ENCODE results near the gene RNF220. TPM values are rescaled to one million over a fixed set of nuclear protein-coding genes. Genes with fewer than 3 reads are reported as not detected.

Gene RNF220
- total RNA-seq, 1 donor from 2014 or later = 62.6 TPM

DNA sequence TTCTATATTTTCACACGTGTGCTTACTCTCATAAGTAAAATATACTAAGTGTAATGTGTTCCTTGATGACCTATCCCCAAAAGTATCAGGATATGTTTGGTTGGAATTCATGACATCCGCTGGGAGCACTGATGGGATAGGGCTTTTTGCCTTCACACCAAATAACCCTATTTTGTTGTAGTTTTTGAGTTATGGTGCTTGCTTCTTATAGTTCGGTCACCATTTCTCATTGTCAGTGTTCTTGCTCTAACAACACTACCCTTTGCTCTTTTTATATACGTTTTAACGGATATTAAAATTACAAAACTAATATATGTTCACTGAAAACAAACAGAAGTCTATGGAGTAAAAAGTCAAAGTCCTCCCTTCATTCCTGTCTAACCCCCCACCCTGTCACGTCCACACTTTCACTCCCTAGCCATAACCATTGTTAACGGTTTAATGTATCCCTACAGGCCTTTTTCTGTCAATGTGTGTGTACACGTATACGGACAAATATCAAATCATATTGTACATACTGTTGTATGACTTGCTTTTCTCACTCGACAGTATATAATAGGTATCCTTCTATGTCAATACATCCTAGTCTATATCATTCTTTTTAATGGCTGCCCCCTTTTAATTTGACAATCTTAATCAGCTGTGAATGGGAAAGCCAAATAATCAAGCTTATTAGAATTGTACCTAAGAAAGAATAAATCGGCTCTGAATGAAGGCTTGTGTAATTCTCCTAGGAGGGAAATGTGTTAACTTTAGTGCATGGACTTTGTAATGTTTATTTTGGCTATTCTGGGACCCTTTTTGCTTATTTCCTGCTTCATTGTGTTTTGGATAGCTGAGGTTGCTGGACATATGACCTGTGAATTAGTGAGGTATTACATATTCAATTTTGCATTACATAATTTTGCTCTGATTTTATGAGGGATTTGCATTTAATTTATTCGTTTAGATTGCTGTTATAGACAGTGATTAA lies 3.5 kb upstream of the RNF220 start:
- DNase-seq = no peak
- intact Hi-C loops (cut with micrococcal nuclease) = no loop called here
- H3K36me3 ChIP-seq = no peaks in the 10 kb centered on the region
- H3K4me3 ChIP-seq = no peak overlapping the region
- H3K4me1 ChIP-seq = peaks cover 21% of the 10 kb centered on the region
- TF ChIP-seq, protein P1, sequence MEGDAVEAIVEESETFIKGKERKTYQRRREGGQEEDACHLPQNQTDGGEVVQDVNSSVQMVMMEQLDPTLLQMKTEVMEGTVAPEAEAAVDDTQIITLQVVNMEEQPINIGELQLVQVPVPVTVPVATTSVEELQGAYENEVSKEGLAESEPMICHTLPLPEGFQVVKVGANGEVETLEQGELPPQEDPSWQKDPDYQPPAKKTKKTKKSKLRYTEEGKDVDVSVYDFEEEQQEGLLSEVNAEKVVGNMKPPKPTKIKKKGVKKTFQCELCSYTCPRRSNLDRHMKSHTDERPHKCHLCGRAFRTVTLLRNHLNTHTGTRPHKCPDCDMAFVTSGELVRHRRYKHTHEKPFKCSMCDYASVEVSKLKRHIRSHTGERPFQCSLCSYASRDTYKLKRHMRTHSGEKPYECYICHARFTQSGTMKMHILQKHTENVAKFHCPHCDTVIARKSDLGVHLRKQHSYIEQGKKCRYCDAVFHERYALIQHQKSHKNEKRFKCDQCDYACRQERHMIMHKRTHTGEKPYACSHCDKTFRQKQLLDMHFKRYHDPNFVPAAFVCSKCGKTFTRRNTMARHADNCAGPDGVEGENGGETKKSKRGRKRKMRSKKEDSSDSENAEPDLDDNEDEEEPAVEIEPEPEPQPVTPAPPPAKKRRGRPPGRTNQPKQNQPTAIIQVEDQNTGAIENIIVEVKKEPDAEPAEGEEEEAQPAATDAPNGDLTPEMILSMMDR (IDR thresholded peaks at IDR 0.05; ENCODE audit: borderline replicate concordance) = no peak
- no peaks in the 10 kb centered on the region for H3K9me3 ChIP-seq (replicated peaks)
- no peak overlapping the region for H3K27ac ChIP-seq (replicated peaks)
- H3K27me3 ChIP-seq (ENCODE audit: low read depth) = peaks cover 94% of the 10 kb centered on the region

DNA sequence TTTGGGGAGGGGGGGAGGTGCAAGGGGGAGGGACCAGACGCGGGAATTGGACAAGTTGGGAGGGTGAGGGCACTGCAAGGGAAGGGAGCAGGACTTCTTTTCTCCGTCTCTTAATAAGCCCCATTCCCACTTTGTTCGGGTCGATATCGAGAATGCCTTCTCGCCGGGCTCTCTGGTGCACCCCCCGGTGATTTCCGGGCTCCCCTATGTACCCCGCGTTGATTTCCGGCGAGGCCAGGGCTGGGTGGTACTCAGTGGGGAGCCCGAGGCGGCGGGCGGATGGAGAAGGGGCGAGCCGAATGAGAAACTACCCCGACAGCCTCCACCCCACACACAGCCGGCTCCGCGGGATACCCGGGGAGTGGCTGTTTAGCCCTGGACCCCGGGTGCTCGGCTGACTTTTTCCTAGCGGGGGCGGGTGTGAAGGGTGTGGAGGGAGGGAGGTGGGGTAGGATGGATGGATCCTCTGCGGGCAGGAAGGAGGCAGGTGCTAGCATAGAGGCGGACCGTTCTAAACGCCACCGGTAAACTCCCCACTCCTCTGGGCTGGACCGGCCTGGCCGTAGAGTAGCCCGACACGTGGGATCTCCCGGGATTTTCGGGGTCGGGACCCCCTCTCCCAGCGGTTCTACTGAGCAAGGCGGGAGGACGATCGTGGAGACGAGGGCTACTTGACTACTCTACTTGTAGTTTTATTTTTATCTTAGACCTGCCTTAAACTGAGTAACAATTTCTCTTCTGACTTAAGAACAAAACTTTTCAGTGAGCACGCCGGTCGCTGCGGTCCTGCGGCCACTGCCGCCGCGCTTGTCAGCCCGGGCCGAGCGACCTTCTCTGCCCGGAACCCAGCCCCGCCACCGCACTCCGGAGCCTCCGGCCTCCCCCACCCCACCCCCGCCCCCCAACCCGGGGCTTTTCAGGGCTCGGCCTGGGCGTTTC lies 1.0 kb downstream of the RNF220 start:
- H3K27ac ChIP-seq (replicated peaks) = peak overlapping the region; percentile 71
- no peaks in the 10 kb centered on the region for H3K9me3 ChIP-seq (replicated peaks)
- H3K36me3 ChIP-seq = no peaks in the 10 kb centered on the region
- peak overlapping the region; percentile 68 for H3K4me3 ChIP-seq
- H3K27me3 ChIP-seq (ENCODE audit: low read depth) = peaks cover 98% of the 10 kb centered on the region
- DNase-seq = no peak
- TF ChIP-seq, protein P1 (IDR thresholded peaks at IDR 0.05; ENCODE audit: borderline replicate concordance) = no peak
- intact Hi-C loops (cut with micrococcal nuclease) = no loop called here
- peaks cover 47% of the 10 kb centered on the region for H3K4me1 ChIP-seq

DNA sequence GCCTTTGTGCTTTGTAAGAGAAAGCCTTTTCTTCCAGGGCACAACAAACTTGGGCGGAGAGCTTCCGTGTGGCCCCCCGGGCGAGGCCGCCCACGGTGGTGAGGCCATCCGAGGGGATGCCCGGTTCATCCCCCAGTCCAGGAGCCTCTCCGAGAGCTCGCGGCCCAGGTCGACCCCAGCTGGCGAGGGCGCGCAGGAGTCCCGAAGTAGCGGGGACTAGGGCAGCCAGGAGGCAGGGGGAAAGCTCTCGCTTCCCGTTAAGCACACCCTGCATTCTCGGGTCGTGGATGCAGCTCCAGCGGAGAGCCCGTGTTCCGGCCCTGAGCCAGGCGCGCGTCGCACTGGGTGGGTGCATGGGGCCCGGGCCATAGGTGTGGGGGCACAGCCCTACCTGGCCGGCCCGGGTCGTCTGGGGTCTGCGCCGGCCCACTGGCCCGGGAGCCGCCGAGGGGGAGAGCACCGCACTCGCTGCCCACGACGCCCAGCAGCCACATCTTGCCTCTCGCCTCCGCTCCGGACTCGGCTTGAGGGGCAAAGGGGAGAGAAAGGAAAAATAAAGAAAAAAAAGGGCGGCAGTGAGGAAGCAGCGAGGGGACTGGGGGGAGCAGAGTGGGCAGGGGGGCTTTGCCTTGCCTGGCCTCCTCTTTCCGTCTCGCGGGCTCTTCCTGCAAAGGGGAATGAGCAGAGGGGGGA lies 1.8 kb downstream of the RNF220 start:
- Histone ChIP-seq H3K4me1 (peaks cover 47% of the 10 kb centered on the region), H3K9me3 (replicated peaks) (no peaks in the 10 kb centered on the region), H3K27ac (replicated peaks) (peak overlapping the region; percentile 71), H3K4me3 (peak overlapping the region; percentile 68), H3K36me3 (no peaks in the 10 kb centered on the region), H3K27me3 (ENCODE audit: low read depth) (peaks cover 98% of the 10 kb centered on the region)
- intact Hi-C loops (cut with micrococcal nuclease) = no loop called here
- TF ChIP-seq, protein P1 (IDR thresholded peaks at IDR 0.05; ENCODE audit: borderline replicate concordance) = no peak
- DNase-seq = no peak

DNA sequence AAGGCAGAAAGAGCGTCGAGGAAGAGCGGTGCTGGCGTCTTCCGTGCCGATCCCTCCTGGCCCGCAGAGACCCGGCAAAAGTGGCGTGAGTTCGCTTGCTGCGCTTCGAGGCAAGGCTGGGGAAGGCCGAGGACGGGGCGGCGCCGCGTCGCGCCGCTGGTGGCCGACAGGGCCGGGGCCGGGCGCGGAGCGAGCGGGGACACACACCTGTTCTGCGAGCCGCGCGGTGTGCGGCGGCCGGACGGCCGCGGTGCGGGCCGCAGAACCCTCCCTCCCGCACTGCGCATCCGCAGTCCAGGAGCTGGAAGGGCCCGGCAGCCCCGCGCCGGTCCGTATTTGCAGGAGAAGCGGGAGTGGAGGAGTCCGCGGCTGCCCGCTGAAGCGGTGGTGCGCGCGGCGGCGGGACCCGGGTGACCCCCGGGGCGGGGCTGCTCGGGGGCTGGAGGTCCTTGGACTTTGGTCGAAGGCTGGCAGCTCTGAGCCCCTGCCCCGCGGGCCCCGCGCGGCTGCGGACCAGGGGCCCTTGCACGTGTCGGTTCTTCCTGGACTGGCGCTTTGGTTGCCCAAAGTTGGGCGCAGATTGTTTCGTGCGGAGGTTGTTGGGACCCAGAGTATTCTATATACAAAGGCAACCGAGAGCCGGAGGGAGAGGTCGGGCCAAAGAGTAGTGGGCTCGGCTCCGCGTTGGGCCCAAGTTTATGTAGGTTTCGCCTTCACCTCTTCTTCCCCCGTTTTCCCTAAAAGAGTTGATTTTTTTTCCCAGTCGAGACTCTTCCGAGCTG lies 2.6 kb downstream of the RNF220 start:
- no peak for DNase-seq
- intact Hi-C loops (cut with micrococcal nuclease) = no loop called here
- Histone ChIP-seq H3K4me3 (peak overlapping the region; percentile 68), H3K27me3 (ENCODE audit: low read depth) (peaks cover 98% of the 10 kb centered on the region), H3K27ac (replicated peaks) (no peak overlapping the region), H3K4me1 (peaks cover 47% of the 10 kb centered on the region), H3K9me3 (replicated peaks) (no peaks in the 10 kb centered on the region), H3K36me3 (no peaks in the 10 kb centered on the region)
- TF ChIP-seq, protein P1 (IDR thresholded peaks at IDR 0.05; ENCODE audit: borderline replicate concordance) = no peak

All from left ventricle myocardium inferior (tissue), 1 donor.